HepG2 (cell line): ENCODE measurements around the gene SLC6A17. TPM values are rescaled to one million over a fixed set of nuclear protein-coding genes. Genes with fewer than 3 reads are reported as not detected.

Experiments used
- GTF2F1 ChIP-seq: fragments of 150-350 bp; IDR thresholded peaks from 2 replicates; pipeline ENCODE4 v1.6.1; 2014; ENCODE audit warnings: low read length
- HNRNPL ChIP-seq: fragments of 200-400 bp; formaldehyde crosslinking; IDR thresholded peaks from 2 replicates; pipeline ENCODE4 v1.6.1; 2017; ENCODE audit warnings: mild to moderate bottlenecking, low read depth, low read length
- SALL1 ChIP-seq: sonication (generic); formaldehyde crosslinking; IDR thresholded peaks from 2 replicates; pipeline ENCODE4 v1.8.0; 2022; ENCODE audit warnings: mild to moderate bottlenecking, missing genetic modification reagents
- SMAD1 ChIP-seq: sonication (generic); formaldehyde crosslinking; IDR thresholded peaks from 2 replicates; pipeline ENCODE4 v1.4.0; 2020; ENCODE audit warnings: missing genetic modification reagents, low read depth, mild to moderate bottlenecking, borderline replicate concordance
- STAG1 ChIP-seq: sonication (generic); formaldehyde crosslinking; IDR thresholded peaks from 2 replicates; pipeline ENCODE4 v1.4.0; 2020; ENCODE audit warnings: missing genetic modification reagents
- STAT5B ChIP-seq: sonication (generic); formaldehyde crosslinking; IDR thresholded peaks from 2 replicates; pipeline ENCODE4 v1.4.0; 2020; ENCODE audit warnings: missing genetic modification reagents
- TBX2 ChIP-seq: sonication (generic); formaldehyde crosslinking; IDR thresholded peaks from 2 replicates; pipeline ENCODE4 v1.5.0; 2020; ENCODE audit warnings: missing genetic modification reagents, mild to moderate bottlenecking, borderline replicate concordance
- YY1 ChIP-seq: IDR thresholded peaks from 2 replicates; pipeline ENCODE4 v1.6.1; 2011; ENCODE audit warnings: low read length, low read depth, moderate library complexity, mild to moderate bottlenecking; ENCODE audit not compliant: insufficient read depth, insufficient replicate concordance
- ZFP91 ChIP-seq: sonication (generic); formaldehyde crosslinking; IDR thresholded peaks from 2 replicates; pipeline ENCODE4 v1.9.0; 2022; ENCODE audit warnings: missing genetic modification reagents, mild to moderate bottlenecking, borderline replicate concordance
- ZFX ChIP-seq: sonication (generic); formaldehyde crosslinking; IDR thresholded peaks from 2 replicates; pipeline ENCODE4 v1.4.0; 2020; ENCODE audit warnings: mild to moderate bottlenecking, low read depth, missing genetic modification reagents, moderate library complexity
- ZNF563 ChIP-seq: sonication (generic); formaldehyde crosslinking; IDR thresholded peaks from 2 replicates; pipeline ENCODE4 v1.8.0; 2022; ENCODE audit warnings: mild to moderate bottlenecking, moderate library complexity, missing genetic modification reagents
- ZNF678 ChIP-seq: sonication (generic); formaldehyde crosslinking; IDR thresholded peaks from 2 replicates; pipeline ENCODE4 v1.4.0; 2020; ENCODE audit warnings: mild to moderate bottlenecking, missing genetic modification reagents
- polyA plus RNA-seq, 8 experiments: library from polyadenylated mRNA; depleted of rRNA in 3 of 8; stranded (reverse) in 7 of 8; unstranded in 1 of 8; fragments of >200 nt; fragmentation: Illumina TruSeq in 4 of 8; extraction: Trizol in 4 of 8; gene quantifications; 2 replicates each; pipeline versions ENCODE4 v1.2.1 to v1.2.3, GENCODE V29; 2011 to 2016; ENCODE audit warnings: low read depth in 4 of 8, missing spikeins in 1 of 8, mixed read lengths in 1 of 8; ENCODE audit not compliant: insufficient read depth in 1 of 8
- total RNA-seq, 5 experiments: library from RNA; depleted of rRNA; stranded (reverse); fragments of >200 nt; fragmentation: Illumina TruSeq; extraction: Trizol; gene quantifications; 2 replicates each; pipeline ENCODE4 v1.2.3, GENCODE V29; 2016; ENCODE audit warnings: low read depth in 1 of 5
- TF ChIP-seq, protein P1 (sequence below): sonication (generic); formaldehyde crosslinking; IDR thresholded peaks from 2 replicates; pipeline ENCODE4 v1.5.0; 2020; ENCODE audit warnings: missing genetic modification reagents, mild to moderate bottlenecking, borderline replicate concordance
- TF ChIP-seq, protein P2 (sequence below), 2 experiments: sonication (generic) in 1 of 2; formaldehyde crosslinking in 1 of 2; IDR thresholded peaks; 2 replicates each; pipeline versions ENCODE4 v1.4.0 to v1.6.1; 2016 to 2020; ENCODE audit warnings: borderline replicate concordance in 1 of 2, low read depth in 1 of 2, mild to moderate bottlenecking in 1 of 2, missing genetic modification reagents in 1 of 2
- TF ChIP-seq, protein P3 (sequence below): sonication (generic); formaldehyde crosslinking; IDR thresholded peaks from 2 replicates; pipeline ENCODE4 v1.4.0; 2020; ENCODE audit warnings: missing genetic modification reagents, borderline replicate concordance

SLC6A17 gene
- total and polyA plus RNA-seq, 2 of the 13 experiments (the other 11 are each of a cell fraction or from before 2014, with no cell fraction given) = not detected

- 0 out of 2 replicates have a peak, but pooled peaks have one; percentile 12 for TF ChIP-seq ZFP91 (CRISPR knock-in tag)
- TF ChIP-seq STAT5B (CRISPR knock-in tag) = no peak
- no peak for TF ChIP-seq SMAD1 (CRISPR knock-in tag)
- TF ChIP-seq YY1 = no peak
- TF ChIP-seq, protein P1, sequence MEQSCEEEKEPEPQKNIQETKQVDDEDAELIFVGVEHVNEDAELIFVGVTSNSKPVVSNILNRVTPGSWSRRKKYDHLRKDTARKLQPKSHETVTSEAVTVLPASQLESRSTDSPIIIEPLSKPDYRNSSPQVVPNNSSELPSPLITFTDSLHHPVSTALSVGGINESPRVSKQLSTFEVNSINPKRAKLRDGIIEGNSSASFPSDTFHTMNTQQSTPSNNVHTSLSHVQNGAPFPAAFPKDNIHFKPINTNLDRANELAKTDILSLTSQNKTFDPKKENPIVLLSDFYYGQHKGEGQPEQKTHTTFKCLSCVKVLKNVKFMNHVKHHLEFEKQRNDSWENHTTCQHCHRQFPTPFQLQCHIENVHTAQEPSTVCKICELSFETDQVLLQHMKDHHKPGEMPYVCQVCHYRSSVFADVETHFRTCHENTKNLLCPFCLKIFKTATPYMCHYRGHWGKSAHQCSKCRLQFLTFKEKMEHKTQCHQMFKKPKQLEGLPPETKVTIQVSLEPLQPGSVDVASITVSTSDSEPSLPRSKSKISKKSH = peak; percentile 70; the same call in 1 of the 2 replicates
- TF ChIP-seq STAG1 (CRISPR knock-in tag) = peak; percentile 92
- TF ChIP-seq ZFX (CRISPR knock-in tag) = no peak
- TF ChIP-seq, protein P2, sequence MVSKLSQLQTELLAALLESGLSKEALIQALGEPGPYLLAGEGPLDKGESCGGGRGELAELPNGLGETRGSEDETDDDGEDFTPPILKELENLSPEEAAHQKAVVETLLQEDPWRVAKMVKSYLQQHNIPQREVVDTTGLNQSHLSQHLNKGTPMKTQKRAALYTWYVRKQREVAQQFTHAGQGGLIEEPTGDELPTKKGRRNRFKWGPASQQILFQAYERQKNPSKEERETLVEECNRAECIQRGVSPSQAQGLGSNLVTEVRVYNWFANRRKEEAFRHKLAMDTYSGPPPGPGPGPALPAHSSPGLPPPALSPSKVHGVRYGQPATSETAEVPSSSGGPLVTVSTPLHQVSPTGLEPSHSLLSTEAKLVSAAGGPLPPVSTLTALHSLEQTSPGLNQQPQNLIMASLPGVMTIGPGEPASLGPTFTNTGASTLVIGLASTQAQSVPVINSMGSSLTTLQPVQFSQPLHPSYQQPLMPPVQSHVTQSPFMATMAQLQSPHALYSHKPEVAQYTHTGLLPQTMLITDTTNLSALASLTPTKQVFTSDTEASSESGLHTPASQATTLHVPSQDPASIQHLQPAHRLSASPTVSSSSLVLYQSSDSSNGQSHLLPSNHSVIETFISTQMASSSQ (IDR thresholded peaks at IDR 0.05; ENCODE audit: low read depth) = no peak
- TF ChIP-seq, protein P2 (CRISPR knock-in tag; IDR thresholded peaks at IDR 0.05; ENCODE audit: borderline replicate concordance) = no peak
- TF ChIP-seq SALL1 = peak; percentile 46; the same call in 1 of the 2 replicates
- no peak for TF ChIP-seq ZNF563 (CRISPR knock-in tag)
- no peak for TF ChIP-seq ZNF678 (CRISPR knock-in tag)
- TF ChIP-seq HNRNPL = no peak
- no peak for TF ChIP-seq GTF2F1
- TF ChIP-seq, protein P3, sequence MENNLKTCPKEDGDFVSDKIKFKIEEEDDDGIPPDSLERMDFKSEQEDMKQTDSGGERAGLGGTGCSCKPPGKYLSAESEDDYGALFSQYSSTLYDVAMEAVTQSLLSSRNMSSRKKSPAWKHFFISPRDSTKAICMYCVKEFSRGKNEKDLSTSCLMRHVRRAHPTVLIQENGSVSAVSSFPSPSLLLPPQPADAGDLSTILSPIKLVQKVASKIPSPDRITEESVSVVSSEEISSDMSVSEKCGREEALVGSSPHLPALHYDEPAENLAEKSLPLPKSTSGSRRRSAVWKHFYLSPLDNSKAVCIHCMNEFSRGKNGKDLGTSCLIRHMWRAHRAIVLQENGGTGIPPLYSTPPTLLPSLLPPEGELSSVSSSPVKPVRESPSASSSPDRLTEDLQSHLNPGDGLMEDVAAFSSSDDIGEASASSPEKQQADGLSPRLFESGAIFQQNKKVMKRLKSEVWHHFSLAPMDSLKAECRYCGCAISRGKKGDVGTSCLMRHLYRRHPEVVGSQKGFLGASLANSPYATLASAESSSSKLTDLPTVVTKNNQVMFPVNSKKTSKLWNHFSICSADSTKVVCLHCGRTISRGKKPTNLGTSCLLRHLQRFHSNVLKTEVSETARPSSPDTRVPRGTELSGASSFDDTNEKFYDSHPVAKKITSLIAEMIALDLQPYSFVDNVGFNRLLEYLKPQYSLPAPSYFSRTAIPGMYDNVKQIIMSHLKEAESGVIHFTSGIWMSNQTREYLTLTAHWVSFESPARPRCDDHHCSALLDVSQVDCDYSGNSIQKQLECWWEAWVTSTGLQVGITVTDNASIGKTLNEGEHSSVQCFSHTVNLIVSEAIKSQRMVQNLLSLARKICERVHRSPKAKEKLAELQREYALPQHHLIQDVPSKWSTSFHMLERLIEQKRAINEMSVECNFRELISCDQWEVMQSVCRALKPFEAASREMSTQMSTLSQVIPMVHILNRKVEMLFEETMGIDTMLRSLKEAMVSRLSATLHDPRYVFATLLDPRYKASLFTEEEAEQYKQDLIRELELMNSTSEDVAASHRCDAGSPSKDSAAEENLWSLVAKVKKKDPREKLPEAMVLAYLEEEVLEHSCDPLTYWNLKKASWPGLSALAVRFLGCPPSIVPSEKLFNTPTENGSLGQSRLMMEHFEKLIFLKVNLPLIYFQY (CRISPR knock-in tag) = no peak
- no peak for TF ChIP-seq TBX2
Observed at GRCh38 chr1:110106013-110106941, 44.0 kb upstream of the SLC6A17 start (continued).
